Parathyroid adenoma (tissue), 2 donors: ENCODE measurements around the gene TNFSF15.

Experiments used
- H2AFZ ChIP-seq: fragments of 300-600 bp; sonication (generic); one replicate; pipeline ENCODE4 v1.7.0; 2017; ENCODE audit warnings: antibody characterized with exemption, mild to moderate bottlenecking
- H3K27ac ChIP-seq: fragments of 300-600 bp; sonication (generic); one replicate; pipeline ENCODE4 v1.7.0; 2017
- H3K27me3 ChIP-seq: fragments of 300-600 bp; sonication (generic); one replicate; pipeline ENCODE4 v1.7.0; 2017; ENCODE audit warnings: low read length; ENCODE audit not compliant: control insufficient read depth, insufficient read depth
- H3K36me3 ChIP-seq: fragments of 300-600 bp; sonication (generic); one replicate; pipeline ENCODE4 v1.7.0; 2017; ENCODE audit warnings: low read length; ENCODE audit not compliant: control insufficient read depth, insufficient read depth
- H3K4me1 ChIP-seq: fragments of 300-600 bp; sonication (generic); one replicate; pipeline ENCODE4 v1.7.0; 2017; ENCODE audit warnings: control low read depth
- H3K4me2 ChIP-seq: fragments of 300-600 bp; sonication (generic); one replicate; pipeline ENCODE4 v1.7.0; 2017; ENCODE audit warnings: low read length
- H3K4me3 ChIP-seq: fragments of 300-600 bp; sonication (generic); one replicate; pipeline ENCODE4 v1.7.0; 2017; ENCODE audit warnings: low read depth, low read length
- H3K79me2 ChIP-seq: fragments of 300-600 bp; sonication (generic); one replicate; pipeline ENCODE4 v1.7.0; 2017; ENCODE audit warnings: control low read depth
- H3K9ac ChIP-seq: fragments of 300-600 bp; sonication (generic); one replicate; pipeline ENCODE4 v1.7.0; 2017; ENCODE audit warnings: mild to moderate bottlenecking
- H3K9me3 ChIP-seq: fragments of 300-600 bp; sonication (generic); one replicate; pipeline ENCODE4 v1.7.0; 2017; ENCODE audit warnings: low read length; ENCODE audit not compliant: control insufficient read depth
- TF ChIP-seq, protein P1 (sequence below): fragments of 300-600 bp; sonication (generic); IDR thresholded peaks from one replicate; pipeline ENCODE4 v1.7.0; 2017; ENCODE audit warnings: antibody characterized with exemption, mild to moderate bottlenecking
- donor health status: primary hyperparathyroidism.

TNFSF15 gene

DNA sequence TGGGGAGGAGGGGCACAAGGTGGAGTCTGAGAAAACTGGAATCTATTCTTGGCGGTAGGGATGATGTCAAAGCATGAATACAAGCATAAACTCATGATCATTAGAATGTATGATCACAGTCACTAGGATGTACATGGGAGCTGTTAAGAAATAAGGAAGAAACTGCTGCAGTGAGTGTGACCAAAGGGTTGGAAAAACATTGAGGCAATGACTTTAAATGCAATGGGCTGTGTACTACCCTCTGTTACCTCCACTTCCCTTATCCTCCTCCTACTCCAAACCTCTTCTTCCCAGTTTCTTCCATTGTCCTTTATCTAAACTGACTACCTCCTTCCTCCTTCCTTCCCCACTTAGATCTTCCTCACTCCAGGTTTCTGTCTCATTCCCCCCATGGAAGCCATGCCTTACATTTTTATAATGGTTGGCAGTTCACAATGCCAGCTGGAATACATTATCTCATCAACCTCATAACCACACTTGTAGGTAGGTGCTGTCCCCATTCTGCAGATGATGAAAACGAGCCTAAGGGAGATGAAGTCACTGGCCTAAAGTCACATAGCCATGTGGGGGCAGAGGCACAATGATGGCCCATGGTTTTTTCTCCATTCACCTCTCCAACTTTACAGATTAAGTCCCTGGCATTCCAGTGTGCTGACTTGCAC is 21.9 kb upstream of the TNFSF15 start:
- TF ChIP-seq, protein P1, sequence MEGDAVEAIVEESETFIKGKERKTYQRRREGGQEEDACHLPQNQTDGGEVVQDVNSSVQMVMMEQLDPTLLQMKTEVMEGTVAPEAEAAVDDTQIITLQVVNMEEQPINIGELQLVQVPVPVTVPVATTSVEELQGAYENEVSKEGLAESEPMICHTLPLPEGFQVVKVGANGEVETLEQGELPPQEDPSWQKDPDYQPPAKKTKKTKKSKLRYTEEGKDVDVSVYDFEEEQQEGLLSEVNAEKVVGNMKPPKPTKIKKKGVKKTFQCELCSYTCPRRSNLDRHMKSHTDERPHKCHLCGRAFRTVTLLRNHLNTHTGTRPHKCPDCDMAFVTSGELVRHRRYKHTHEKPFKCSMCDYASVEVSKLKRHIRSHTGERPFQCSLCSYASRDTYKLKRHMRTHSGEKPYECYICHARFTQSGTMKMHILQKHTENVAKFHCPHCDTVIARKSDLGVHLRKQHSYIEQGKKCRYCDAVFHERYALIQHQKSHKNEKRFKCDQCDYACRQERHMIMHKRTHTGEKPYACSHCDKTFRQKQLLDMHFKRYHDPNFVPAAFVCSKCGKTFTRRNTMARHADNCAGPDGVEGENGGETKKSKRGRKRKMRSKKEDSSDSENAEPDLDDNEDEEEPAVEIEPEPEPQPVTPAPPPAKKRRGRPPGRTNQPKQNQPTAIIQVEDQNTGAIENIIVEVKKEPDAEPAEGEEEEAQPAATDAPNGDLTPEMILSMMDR = no peak
- H3K36me3 ChIP-seq = no peaks in the 10 kb centered on the region
- H3K4me2 ChIP-seq = no peak overlapping the region
- no peaks in the 10 kb centered on the region for H3K9me3 ChIP-seq
- no peaks in the 10 kb centered on the region for H3K27me3 ChIP-seq
- no peaks in the 10 kb centered on the region for H3K4me1 ChIP-seq
- H3K79me2 ChIP-seq = no peaks in the 10 kb centered on the region
- no peak overlapping the region for H3K27ac ChIP-seq
- H2AFZ ChIP-seq = no peak overlapping the region
- no peak overlapping the region for H3K9ac ChIP-seq
- H3K4me3 ChIP-seq = no peak overlapping the region

DNA sequence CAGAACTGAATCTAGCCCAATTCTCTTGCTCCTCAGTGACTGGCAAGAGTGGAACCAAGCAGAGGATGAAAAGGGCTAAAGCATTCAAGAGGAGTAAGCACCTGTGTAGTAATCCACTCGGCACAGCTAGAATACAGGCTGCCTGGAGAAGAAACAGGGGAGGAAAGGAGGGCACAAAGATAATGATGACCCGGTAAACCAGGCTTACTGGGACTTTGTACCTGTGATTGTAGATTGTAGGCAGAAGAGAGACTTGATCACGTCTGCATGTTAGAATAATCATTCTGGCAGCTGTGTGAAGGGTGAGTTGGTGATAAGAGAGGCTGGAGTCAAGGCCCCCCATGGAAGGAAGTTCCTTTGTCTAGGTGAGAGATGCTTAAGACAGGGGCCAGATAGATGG is 20.6 kb upstream of the TNFSF15 start:
- H3K9me3 ChIP-seq = no peaks in the 10 kb centered on the region
- H3K4me2 ChIP-seq = no peak overlapping the region
- H2AFZ ChIP-seq = no peak overlapping the region
- H3K27ac ChIP-seq = no peak overlapping the region
- no peak overlapping the region for H3K4me3 ChIP-seq
- H3K79me2 ChIP-seq = no peaks in the 10 kb centered on the region
- H3K36me3 ChIP-seq = no peaks in the 10 kb centered on the region
- TF ChIP-seq, protein P1 = no peak
- H3K27me3 ChIP-seq = no peaks in the 10 kb centered on the region
- no peak overlapping the region for H3K9ac ChIP-seq
- H3K4me1 ChIP-seq = no peaks in the 10 kb centered on the region

DNA sequence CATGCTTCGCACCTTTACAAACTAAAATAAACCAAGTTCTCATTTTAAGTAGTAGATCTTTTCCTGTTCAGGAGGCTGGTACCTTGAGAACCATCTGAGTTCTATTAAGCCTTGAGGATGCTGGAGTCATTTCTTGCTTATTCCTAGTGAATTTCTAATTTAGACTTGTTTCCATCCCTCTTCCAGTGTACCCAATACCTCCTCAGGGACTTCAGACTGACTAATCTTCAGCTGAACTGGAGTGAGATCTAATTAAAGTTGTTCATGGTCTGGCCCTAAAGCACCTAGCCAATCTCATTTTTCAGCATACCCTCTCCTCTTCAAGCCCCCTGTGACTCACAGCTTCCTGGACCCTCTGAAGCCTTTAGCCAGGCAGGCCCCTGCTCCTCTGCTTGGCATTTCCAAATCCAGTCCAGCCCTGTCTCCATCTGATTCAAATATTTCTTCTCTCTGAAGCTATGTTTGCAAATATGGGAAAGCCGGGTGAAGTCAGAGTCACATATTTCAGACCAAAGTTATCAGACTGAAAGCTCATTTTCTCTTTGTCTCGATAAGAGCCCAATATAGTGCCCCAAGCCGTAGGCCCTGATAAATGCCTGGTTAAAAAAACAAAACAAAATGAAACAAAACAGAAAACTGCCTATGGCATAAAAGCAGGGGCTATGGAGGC is 19.4 kb upstream of the TNFSF15 start:
- Histone ChIP-seq H3K79me2 (no peaks in the 10 kb centered on the region), H3K27me3 (no peaks in the 10 kb centered on the region), H3K36me3 (no peaks in the 10 kb centered on the region), H3K9me3 (no peaks in the 10 kb centered on the region), H2AFZ (no peak overlapping the region), H3K4me2 (no peak overlapping the region), H3K9ac (no peak overlapping the region), H3K4me1 (no peaks in the 10 kb centered on the region), H3K27ac (no peak overlapping the region), H3K4me3 (no peak overlapping the region)
- TF ChIP-seq, protein P1 = no peak

- H3K9me3 ChIP-seq = no peaks in the 10 kb centered on the region
- no peak overlapping the region for H3K4me2 ChIP-seq
- no peaks in the 10 kb centered on the region for H3K36me3 ChIP-seq
- H2AFZ ChIP-seq = no peak overlapping the region
- H3K9ac ChIP-seq = no peak overlapping the region
- H3K4me1 ChIP-seq = no peaks in the 10 kb centered on the region
- TF ChIP-seq, protein P1 = no peak
- no peak overlapping the region for H3K27ac ChIP-seq
- no peak overlapping the region for H3K4me3 ChIP-seq
- H3K79me2 ChIP-seq = no peaks in the 10 kb centered on the region
- no peaks in the 10 kb centered on the region for H3K27me3 ChIP-seq
These were observed 18.3 kb upstream of the TNFSF15 start for GRCh38 chr9:114824110-114824509.

DNA sequence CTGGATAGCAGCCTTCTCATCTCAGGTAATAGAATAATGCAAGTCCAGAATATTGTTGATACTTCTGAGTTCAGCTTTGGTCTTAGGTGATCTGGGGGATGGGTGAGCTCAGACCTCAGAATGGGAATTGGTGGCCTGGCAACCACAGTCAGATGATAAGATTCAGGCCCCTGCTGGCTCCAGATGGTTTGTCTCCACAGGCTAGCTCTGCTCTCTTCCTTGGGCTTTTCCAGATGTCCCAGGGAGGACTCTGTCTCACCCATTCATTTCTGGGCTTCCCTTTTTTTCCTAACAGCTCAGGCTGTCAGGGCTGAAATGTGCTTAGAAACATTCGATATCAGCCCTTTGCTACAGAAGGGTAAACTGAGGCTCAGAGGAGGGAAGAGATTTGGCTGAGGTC is 17.6 kb upstream of the TNFSF15 start:
- no peaks in the 10 kb centered on the region for H3K27me3 ChIP-seq
- no peaks in the 10 kb centered on the region for H3K9me3 ChIP-seq
- no peaks in the 10 kb centered on the region for H3K79me2 ChIP-seq
- no peak overlapping the region for H3K4me2 ChIP-seq
- no peaks in the 10 kb centered on the region for H3K36me3 ChIP-seq
- no peak overlapping the region for H3K4me3 ChIP-seq
- no peak overlapping the region for H2AFZ ChIP-seq
- TF ChIP-seq, protein P1 = no peak
- H3K27ac ChIP-seq = no peak overlapping the region
- H3K4me1 ChIP-seq = no peaks in the 10 kb centered on the region
- H3K9ac ChIP-seq = no peak overlapping the region
